Esophagus squamous epithelium (tissue), 4 donors: ENCODE results near the gene ZSCAN26.

Source experiments
- CTCF ChIP-seq, 6 experiments: fragments of 450-650 bp in 4 of 6; fragments of 200-600 bp in 2 of 6; sonication (generic) in 2 of 6; IDR thresholded peaks; one replicate each; pipeline ENCODE4 v1.5.1; 2016 to 2019; ENCODE audit warnings: antibody characterized with exemption in 6 of 6, mild to moderate bottlenecking in 4 of 6, moderate library complexity in 4 of 6
- POLR2A ChIP-seq, 4 donors: fragments of 450-650 bp; IDR thresholded peaks; one replicate each; pipeline ENCODE4 v1.6.1; 2017; ENCODE audit warnings: antibody characterized with exemption in 4 of 4, mild to moderate bottlenecking in 4 of 4, moderate library complexity in 3 of 4

- TF ChIP-seq CTCF (IDR thresholded peaks at IDR 0.05), result no peak
- peak in 2 of 4 donors; percentile 47 to 53 for TF ChIP-seq POLR2A (IDR thresholded peaks at IDR 0.05)
Observed at GRCh38 chr6:28266962-28267694, at the start of gene ZSCAN26.
